Activated naive CD8-positive, alpha-beta T cell (primary cell): ENCODE measurements around the gene DDRGK1.
A peak's percentile ranks its signal among the peaks of the same experiment; 100 is the strongest.
"Not testable (repeated sequence)": the region's sequence is repeated elsewhere in the genome, so short reads cannot be mapped to it uniquely, and the experiment has no call there.

Experiments used
- H3K27ac Mint-ChIP-seq: one replicate; pipeline ENCODE4 v1.8.0; 2021; ENCODE audit warnings: mixed read lengths
- H3K27me3 Mint-ChIP-seq: one replicate; pipeline ENCODE4 v1.8.0; 2021; ENCODE audit warnings: mixed read lengths
- H3K36me3 Mint-ChIP-seq: one replicate; pipeline ENCODE4 v1.8.0; 2021; ENCODE audit warnings: mixed read lengths
- H3K4me1 Mint-ChIP-seq: one replicate; pipeline ENCODE4 v1.8.0; 2021; ENCODE audit warnings: low read depth, mixed read lengths
- H3K4me3 Mint-ChIP-seq: one replicate; pipeline ENCODE4 v1.8.0; 2021; ENCODE audit warnings: mild to moderate bottlenecking, mixed read lengths
- H3K9me3 Mint-ChIP-seq: one replicate; pipeline ENCODE4 v1.8.0; 2021; ENCODE audit warnings: low read depth, mixed read lengths

The DDRGK1 gene

DNA sequence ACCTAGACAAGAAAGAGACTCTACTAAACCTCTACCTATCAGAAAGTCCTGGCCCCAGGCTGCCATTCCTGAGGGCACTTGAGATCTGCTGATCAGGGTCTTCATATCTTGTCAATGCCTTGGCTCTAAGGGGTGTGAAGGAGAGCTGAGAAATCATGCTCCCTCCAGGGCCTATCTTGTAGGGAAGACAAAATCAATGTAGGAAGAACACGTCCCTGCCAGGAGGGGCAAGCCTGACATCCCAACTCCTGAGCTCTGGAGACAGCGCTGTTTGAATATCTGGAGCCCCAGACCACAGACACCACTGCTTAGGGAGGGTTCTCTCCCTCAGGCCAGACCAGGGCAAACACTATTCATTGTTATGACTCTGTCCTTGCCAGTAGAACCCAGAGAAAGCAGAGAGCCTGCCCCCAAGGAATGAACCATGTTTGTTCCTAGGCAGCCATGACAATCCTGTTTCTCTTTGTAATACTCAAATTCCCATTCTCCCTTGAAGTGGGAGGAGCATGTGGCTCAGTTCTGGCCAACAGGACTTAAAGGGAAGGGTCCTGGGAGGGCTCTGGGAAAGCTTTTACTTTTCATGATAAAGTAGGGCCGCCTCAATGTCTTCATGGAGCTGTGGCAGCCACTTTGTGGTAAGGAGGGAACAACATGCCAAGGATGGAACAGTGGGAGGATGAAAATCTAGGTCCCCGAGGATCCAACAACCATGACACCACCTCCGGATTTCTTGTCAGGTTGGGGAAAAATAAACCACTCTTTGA is 43.0 kb downstream of the DDRGK1 start:
- Mint-ChIP-seq H3K9me3 (no peaks in the 10 kb centered on the region), H3K4me1 (peaks cover 30% of the 10 kb centered on the region), H3K27ac (no peak overlapping the region), H3K4me3 (peak overlapping the region; percentile 58), H3K27me3 (no peaks in the 10 kb centered on the region), H3K36me3 (no peaks in the 10 kb centered on the region)

DNA sequence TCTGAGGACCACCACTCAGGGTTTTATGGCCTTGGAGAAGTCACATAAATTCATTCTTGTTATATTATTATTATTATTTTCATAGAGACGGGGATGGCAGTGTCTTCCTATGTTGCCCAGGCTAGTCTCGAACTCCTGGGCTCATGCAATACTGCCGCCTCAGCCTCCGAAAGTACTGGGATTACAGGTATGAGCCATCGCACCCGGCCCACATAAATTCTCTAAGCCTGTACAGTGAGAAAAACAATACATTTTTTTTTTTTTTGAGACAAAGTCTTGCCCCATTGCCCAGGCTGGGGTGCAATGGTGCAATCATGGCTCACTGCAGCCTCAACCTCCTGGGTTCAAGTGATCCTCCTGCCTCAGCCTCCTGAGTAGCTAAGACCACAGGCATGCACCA is 44.1 kb downstream of the DDRGK1 start:
- Mint-ChIP-seq H3K27ac (peak overlapping the region; percentile 54), H3K36me3 (no peaks in the 10 kb centered on the region), H3K27me3 (no peaks in the 10 kb centered on the region), H3K9me3 (no peaks in the 10 kb centered on the region), H3K4me3 (peak overlapping the region; percentile 58), H3K4me1 (peaks cover 41% of the 10 kb centered on the region)

DNA sequence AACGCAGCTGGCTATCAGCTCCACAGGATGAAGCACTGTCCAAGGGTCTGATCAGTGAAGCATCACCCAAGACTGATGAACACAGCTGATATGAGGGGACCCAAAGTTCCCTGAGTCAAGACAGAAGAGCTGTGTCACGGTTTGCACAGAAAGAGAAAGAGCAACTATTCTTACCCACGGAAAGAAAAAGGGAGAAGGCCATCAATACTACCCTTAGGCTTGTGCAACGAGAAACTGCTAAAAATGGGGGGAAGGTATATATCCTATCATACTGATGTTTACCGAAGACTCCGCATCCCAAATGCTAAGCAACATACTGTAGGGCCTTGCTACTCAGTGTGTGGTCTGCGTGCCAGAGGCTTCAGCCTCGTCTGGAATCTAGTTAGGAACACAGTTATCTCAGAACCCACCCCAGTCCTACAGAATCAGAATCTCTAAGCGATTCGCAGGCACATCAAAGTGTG is 45.5 kb downstream of the DDRGK1 start:
- peak overlapping the region; percentile 98 for H3K27ac Mint-ChIP-seq
- H3K9me3 Mint-ChIP-seq, result no peaks in the 10 kb centered on the region
- peak overlapping the region; percentile 98 for H3K4me3 Mint-ChIP-seq
- no peaks in the 10 kb centered on the region for H3K27me3 Mint-ChIP-seq
- H3K36me3 Mint-ChIP-seq, result peaks cover 2% of the 10 kb centered on the region
- peaks cover 45% of the 10 kb centered on the region for H3K4me1 Mint-ChIP-seq

DNA sequence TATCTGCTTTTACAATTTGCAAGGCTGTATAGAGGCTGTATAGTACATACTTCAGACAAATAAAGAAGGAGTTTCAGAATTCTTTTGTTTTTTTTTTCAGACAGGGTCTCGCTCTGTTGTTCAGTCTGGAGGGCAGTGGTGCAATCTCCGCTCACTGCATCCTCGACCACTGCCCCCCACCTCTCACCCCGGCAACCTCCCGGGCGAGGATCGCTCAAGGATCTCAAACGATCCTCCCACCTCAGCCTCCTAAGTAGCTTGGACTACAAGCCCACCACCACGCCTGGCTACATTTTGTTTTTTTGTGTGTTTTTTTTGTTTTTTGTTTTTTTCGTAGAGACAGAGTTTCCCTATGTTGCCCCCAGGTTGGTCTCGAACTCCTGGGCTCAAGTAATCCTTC is 46.7 kb downstream of the DDRGK1 start:
- Mint-ChIP-seq H3K4me3 (peak overlapping the region; percentile 98), H3K27ac (peak overlapping the region; percentile 89), H3K9me3 (no peaks in the 10 kb centered on the region), H3K27me3 (no peaks in the 10 kb centered on the region), H3K4me1 (peaks cover 54% of the 10 kb centered on the region), H3K36me3 (peaks cover 5% of the 10 kb centered on the region)

DNA sequence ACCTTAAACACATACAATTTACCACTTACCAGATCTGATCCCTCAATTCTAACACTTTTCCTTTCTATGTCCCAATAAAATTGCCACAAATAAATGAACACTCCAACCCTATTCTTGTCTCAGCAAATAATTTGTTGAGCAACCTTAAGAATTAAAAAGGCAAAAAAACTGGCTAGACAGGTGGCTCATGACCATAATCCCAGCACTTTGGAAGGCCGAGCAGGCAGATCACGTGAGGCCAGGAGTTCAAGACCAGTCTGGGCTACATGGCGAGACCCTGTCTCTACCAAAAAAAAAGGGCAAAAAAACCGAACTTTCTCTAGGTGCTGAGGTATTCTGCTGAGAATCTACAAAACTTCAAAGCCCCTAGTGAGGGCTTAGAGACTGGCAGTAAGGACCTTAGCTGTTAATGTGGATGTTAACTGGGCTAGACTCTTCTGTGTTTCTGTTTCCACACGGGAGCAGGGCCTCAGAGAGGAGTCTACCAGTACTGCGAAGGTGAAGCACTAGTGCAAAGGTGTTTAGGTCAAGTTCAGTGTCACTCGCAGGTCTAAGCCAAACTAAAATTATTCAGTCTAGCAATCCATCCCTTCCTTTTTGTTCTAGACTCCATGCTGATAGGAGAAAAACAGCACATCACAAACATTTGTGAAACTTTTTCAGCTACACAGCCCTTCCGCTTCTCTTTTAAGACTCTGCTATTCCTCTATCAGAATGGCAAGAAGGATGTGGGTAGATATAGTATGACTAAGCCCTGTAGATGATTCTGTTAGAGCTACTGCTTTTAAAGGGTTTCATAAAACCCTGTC is 47.5 kb downstream of the DDRGK1 start:
- Mint-ChIP-seq H3K27me3 (no peaks in the 10 kb centered on the region), H3K27ac (peak overlapping the region; percentile 89), H3K4me3 (peak overlapping the region; percentile 98), H3K36me3 (peaks cover 5% of the 10 kb centered on the region), H3K4me1 (peaks cover 55% of the 10 kb centered on the region), H3K9me3 (no peaks in the 10 kb centered on the region)

DNA sequence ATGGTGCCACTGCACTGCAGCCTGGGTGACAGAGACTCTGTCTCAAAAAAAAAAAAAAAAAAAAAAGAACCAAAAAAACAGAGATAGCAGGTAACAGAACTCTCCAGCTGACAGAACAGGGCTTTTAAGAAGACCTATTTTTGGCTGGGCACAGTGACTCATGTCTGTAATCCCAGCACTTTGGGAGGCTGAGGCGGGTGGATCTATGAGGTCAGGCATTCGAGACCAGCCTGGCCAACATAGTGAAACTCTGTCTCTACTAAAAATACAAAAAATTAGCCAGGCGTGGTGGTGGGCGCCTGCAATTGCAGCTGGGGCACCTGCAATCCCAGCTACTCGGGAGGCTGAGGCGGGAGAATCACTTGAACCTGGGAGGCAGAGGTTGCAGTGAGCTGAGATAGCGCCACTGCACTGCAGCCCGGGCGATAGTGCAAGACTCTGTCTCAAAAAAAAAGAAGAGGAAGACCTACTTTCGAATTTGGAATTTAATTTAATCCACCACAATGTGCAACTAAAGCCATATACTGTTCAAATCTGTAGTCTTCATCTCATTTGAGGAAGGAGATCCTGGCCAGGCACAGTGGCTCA is 52.3 kb downstream of the DDRGK1 start:
- not testable (repeated sequence) for H3K27me3 Mint-ChIP-seq, H3K36me3 Mint-ChIP-seq, H3K9me3 Mint-ChIP-seq, H3K4me3 Mint-ChIP-seq
- H3K4me1 Mint-ChIP-seq, result peaks cover 58% of the 10 kb centered on the region
- peak overlapping the region; percentile 41 for H3K27ac Mint-ChIP-seq

DNA sequence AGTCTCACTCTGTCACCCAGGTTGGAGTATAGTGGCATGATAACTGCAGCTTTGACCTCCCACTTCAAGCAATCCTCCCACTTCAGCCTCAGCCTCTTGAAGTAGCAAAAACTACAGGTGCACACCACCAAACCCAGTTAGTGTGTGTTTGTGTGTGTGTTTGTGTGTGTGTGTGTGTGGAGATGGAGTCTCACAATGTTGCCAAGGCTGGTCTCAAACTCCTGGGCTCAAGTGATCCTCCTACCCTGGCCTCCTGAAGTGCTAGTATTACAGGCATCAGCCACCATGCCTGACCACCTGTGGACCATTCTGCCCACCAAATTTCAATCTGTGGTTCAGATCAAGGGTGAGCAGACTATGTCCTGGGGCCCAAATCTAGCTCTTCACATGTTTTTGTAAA is 53.6 kb downstream of the DDRGK1 start:
- Mint-ChIP-seq H3K27me3 (no peaks in the 10 kb centered on the region), H3K4me3 (no peak overlapping the region), H3K27ac (peak overlapping the region; percentile 66), H3K4me1 (peaks cover 51% of the 10 kb centered on the region), H3K36me3 (peaks cover 7% of the 10 kb centered on the region), H3K9me3 (no peaks in the 10 kb centered on the region)

DNA sequence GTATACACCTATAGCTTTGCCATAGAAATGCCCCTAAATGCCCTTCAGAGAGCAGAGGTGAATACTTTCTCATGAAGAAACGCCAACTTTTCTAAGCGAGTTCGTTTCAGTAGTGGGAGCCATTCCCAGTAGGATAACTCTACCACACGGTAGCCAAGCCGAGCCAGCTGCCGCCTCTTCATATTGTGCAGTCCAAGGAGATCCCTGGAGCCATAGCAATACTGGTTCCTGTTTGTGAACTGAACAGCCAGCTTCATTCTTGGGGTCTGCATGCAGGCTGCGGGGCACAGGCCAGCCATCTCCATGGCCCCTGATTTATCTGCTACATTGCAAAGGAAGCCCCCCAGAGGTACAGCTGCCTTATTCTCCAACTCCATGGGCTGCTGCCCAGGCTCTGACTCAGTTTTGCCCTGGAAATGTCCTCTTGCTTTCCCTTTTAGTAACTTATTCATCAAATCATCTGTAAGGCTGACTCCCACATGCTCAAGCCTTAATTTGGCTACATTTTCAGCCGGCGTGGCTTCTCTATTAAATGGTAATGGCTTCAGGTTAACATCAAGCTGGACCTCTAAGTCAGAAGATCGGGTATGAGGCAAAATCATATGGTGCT is 57.6 kb downstream of the DDRGK1 start:
- H3K9me3 Mint-ChIP-seq, result no peaks in the 10 kb centered on the region
- H3K27ac Mint-ChIP-seq, result no peak overlapping the region

DNA sequence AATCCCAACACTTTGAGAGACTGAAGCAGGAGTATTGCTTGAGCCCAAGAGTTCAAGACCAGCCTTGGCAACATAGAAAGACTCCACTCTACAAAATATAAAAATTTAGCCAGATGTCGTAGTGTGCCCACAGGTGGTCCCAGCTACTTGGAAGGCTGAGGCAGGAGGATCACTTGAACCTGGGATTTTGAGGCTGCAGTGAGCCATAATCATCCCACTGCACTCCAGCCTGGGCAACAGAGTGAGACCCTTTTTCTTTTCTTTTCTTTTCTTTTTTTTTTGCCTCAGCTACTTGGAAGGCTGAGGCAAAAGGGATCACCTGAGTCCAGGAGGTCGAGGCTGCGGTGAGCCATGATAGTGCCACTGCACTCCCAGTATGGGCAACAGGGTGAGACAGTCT is 62.7 kb downstream of the DDRGK1 start:
- Mint-ChIP-seq H3K27me3 (no peaks in the 10 kb centered on the region), H3K36me3 (peaks cover 5% of the 10 kb centered on the region), H3K27ac (no peak overlapping the region), H3K9me3 (no peaks in the 10 kb centered on the region), H3K4me1 (peaks cover 17% of the 10 kb centered on the region), H3K4me3 (no peak overlapping the region)

More for the DNA sequence above, 57.6 kb downstream of the DDRGK1 start:
- Mint-ChIP-seq H3K4me3 (no peak overlapping the region), H3K4me1 (peaks cover 38% of the 10 kb centered on the region), H3K36me3 (peaks cover 7% of the 10 kb centered on the region), H3K27me3 (no peaks in the 10 kb centered on the region)
